Kasumi-1 (cell line): Measurements from ENCODE around the gene CCDC198.
A peak's percentile ranks its signal among the peaks of the same experiment; 100 is the strongest.

Source experiments
- DNase-seq, 2 experiments: peaks; one replicate each; lab custom pipeline; 2025; lab: John Stamatoyannopoulos, UW

CCDC198 gene, protein sequence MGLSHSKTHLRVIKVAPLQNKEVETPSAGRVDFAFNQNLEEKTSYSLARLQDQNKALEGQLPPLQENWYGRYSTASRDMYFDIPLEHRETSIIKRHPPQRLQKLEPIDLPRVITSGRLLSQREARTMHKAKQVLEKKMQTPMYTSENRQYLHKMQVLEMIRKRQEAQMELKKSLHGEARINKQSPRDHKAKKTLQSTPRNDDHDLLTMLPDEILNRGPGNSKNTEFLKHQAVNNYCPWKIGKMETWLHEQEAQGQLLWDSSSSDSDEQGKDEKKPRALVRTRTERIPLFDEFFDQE

DNA sequence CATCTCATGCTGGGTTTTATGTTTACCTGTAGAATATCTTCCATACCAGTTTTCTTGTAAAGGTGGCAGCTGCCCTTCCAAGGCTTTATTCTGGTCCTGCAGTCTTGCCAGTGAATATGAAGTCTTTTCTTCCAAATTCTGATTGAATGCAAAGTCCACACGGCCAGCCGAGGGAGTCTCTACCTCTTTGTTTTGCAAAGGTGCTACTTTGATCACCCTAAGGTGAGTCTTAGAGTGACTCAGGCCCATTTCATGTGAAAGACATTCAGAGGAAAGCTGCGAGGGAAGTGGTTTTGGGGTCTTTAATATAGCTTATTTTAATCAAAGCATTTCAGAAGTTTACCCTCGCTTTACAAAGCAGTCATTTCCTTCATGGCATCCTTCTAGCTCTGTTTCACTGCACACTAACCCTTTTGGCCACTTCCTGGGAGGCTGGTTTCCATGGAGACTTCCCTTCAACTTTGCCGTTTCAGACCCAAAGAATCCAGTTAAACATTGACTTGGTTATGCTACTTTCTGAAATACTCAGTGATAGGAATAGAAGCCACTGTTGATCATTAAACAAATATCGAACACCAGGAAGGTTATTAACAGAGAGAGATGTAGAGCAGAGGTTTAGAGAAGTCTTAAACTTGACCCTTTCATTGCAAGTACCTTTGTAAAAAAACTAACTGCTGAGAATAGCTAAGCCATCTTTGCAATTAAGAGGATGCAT lies at the start of gene CCDC198:
Gene CCDC198, minus strand, starts transcription at position 391 of the 715 bp plus-strand sequence. Its CDS starts 142 bp downstream, at position 249.
- DNase-seq = no peak

DNA sequence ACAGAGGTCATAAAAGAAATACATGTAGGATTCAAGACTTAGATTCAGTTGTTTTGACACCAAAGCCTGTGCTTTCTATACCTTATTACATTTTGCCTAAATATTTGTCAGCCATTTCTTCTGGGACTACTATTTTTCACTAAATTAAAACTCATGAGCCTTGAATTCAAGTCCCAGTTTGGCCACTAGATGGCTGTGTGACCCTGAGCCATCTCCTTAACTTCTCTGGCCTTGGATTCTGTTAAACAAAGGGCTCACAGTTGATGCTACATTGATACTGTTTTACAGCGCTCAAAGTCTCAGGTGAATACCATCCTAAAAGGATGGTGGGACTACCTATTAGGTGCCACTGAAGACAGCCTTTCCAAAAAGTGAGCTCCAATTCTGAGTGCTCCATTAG lies 39.6 kb upstream of the CCDC198 start:
- DNase-seq = peak; percentile 13 to 30

DNA sequence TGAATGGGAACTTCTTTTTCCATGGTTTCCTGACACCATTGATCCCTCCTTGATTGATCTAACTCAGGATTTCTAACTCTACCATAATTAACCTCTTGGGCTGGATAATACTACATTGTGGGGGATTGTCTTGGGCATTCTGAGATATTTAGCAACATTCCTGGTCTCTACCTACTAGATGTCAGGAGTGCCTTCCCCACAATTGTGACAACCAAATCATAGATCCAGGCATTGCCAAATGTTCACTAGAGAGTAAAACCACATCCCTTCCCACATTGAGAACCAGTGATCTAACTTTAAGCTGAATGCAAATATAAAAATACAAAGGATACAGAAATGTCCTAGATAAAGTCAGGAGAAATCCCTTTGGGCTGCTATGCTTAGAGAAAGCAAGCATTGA lies 36.9 kb upstream of the CCDC198 start:
- no peak for DNase-seq

DNA sequence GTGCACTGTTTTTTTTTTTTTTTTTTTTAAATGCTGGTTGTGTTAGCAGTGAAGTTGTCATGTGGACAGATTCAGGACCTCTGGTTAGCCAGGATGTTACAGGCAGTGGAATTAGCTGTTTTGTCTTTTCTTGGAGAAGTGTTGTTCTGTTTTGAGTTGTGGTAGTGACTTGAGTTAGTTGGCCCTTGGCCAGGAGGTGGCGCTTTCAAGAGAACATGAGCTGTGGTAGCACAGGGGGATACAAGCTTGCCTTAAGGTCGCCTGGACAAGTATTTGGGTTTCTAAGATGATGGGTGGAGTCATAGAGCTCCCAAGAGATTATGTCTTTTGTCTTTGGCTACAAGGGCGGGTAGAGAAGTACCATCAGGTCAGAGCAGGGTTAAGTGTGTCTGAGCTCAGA lies 33.3 kb upstream of the CCDC198 start:
- DNase-seq = no peak

DNA sequence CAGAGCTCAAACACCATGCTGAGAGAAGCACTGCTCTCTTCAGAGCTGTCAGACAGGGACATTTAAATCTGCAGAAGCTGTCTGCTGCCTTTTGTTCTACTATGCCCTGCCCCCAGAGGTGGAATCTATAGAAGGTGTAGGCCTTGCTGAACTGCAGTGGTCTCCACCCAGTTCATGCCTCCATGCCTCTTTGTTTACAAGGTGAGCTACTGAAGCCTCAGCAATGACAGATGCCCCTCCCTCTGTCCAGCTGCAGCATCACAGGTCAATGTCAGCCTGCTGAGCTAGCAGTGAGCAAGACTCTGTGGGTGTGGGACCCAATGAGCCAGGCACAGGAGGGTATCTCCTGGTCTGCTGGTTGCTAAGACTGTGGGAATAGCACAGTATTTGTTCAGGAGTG lies 25.4 kb upstream of the CCDC198 start:
- DNase-seq = no peak

DNA sequence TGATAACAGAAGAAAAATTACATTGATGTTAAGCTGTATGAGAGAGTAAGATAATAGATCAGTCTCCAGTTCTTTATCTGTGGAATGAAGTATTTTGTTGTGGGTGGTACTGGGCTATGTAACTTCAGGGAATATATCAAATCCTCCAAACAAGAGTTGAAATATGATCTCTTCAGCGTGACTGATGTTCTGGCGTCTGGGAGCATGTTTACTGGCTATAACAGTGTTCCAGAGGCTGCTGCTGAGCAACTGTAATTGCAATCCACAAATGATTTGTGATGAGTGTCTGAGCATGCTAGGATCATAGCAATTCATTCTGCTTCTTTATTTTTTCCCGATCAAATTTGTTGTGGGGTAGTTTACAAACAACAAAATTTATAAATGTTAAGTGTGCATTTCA lies 18.6 kb upstream of the CCDC198 start:
- DNase-seq = no peak

DNA sequence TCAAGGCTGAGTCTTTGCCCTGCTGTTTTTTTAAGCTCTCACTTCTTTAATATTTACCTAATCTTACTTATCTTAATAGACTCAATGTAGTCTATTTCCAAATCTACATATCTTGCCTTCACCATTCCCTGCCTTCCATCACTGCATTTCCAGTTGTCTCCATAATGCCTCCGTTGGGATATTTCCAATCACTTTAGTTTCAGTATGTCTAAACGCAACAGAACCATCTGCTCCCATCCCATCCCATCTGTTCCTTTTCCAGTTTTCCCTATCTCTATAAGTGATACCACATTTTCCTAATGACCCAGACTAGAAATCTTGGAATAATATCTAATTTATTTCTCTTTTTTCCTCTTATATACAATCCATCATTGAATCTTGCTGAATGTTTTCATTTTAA lies 15.1 kb upstream of the CCDC198 start:
- no peak for DNase-seq

DNA sequence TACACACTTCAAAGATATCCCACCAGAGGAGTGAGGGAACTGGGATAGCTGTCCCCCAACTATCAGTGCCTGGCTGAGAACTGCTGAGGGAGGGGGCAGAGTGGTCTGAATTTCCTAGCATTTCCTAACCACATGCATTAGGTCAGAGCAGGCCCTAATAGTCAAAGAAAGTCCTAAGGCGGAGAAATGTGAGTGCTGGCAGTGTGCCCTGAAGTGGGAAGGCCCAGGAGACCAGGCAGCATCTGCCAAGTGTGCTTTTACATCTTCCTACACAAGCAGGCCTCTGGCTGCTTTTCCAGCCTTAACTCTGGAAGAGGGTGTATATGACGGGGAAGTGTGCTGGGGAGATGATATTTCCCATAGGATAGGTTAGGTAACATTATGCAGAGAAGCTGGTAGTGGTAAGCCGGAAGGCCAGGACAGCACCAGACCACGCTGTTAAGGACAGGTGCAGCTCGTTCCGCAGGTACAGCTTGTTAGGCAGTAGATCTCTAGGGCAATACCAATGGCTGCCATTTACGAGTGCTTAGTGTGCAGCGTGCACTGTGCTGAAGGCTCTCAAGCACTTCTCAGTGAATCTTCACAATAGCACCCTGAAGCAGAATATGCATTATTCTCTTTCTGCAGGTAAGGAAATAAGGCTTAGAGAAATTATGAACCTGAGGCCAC lies 9.1 kb upstream of the CCDC198 start:
- DNase-seq = no peak

DNA sequence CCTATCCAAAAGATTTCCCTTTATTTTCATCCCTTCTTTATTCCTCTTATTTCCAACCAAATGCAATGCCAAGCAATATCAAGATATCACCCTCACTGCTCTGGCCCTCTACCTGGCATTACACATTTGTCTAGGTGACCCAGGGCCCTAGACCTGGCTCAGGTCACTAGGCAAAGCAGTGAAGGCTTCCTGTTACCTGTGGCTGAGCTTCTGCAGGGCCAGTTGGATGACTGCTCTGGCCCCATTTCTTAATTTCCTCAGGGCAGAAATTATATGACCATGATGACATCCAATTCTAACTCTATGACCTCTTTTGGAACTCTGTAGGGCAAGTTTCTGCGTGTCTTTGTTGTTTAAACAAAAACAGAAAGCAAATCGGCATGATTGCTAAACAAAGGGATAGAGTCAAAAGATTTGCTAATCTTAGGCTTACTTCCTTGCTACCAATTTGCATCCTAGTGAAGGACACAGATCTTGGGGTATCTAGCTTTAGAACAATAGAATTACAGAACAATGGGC lies 7.4 kb upstream of the CCDC198 start:
- DNase-seq = no peak

DNA sequence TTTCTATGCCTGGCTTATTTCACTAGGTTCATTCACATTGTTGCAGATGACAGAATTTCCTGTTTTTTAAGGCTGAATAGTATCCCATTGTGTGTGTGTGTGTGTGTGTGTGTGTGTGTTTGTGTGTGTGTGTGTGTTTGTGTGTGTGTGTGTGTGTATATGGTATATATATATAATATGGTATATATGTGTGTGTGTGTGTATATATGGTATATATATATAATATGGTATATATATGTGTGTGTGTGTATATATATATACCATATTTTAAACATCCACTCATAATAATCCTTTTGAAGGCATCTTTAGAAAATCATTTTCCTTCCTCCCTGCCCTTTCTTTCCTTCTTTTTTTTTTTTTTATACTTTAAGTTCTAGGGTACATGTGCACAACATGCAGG lies 5.0 kb upstream of the CCDC198 start:
- no peak for DNase-seq

DNA sequence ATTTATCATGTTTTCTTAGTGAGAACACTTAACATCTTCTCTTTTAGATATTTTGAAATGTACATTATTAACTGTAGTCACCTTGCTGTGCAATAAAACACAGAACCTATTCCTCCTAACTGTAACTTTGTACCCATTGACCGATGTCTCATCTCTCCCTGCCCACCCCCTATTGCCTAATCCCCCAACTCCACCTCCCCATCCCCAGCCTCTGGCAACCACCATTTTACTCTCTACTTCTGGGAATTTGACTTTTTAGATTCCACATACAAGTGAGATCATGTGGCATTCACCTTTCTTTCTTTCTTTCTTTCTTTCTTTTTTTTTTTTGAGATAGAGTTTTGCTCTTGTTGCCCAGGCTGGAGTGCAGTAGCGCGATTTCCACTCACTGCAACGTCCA lies 4.4 kb upstream of the CCDC198 start:
- no peak for DNase-seq

DNA sequence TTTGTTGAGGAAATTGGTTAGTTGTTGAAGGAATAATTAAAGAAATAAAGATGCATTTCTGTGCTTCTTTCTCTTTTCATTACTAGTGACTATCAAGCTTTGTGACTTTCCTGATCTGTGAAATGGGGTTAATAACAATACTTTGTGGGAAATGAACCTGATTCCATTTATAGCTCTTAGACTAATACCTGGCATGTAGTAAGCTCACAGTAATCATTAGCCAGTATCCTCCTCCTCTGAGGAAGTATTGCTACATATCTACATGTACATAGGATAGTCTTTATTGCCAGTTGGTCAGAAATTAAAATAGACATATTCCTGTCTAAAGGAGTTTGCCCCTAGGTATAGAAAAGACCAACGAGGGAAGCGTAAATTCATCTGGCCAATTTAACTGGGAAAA lies 1.8 kb upstream of the CCDC198 start:
- DNase-seq = no peak

DNA sequence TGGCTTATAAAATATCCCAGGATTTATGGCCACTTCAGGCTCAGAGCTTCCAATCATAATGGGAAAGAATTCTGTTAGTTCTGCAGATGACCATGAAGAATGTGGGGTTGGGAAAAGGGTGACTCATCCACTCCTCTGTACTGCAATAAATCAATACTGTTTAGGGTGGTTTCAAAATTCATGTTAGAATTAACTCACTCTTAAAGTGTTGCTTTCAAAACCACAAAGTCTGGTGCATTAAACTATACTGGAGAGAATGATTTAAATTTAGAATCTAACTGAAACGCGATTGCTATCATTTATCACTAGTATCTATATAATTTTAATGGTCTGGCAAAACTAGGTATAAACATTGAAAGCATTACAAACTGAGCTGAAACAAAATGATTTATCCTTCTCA lies 798 bp downstream of the CCDC198 start:
- DNase-seq = no peak

DNA sequence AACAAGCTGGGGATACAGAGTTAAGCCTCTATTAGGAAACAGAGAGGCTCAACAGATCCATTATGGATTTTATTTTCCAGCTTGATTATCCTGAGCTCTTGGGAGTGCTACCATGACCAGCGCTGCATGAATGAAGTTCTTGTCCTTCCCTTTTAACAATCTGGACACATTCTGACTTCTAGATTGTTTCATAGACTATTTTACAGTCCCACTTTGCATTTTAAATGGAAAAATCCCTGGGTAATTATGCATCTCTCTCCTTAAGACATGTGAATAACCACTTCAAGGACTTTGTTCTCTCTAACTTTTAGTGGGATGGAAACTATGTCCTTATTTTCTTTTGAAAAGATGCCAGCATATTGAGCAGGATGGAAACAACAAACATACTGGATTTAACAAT lies 2.0 kb downstream of the CCDC198 start:
- DNase-seq = no peak

DNA sequence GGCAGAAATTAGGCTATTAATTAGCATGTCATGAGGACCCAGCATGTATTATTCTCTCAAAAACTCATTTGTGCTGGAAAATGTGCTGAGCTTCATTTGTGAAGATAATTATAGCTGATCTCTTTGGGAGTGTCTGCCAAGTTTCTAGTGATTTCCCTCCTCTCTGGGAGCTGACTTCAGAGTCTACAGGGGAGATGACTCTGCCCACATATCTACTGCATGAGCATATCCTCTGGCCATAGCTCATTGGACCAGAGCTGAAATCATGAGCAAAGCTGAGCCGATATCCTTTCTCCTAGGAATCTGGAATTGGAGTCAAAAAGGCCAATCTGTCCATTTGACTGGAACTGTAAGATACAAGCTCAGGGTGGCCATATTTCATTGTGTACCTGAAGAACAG lies 5.9 kb downstream of the CCDC198 start:
- DNase-seq = no peak

DNA sequence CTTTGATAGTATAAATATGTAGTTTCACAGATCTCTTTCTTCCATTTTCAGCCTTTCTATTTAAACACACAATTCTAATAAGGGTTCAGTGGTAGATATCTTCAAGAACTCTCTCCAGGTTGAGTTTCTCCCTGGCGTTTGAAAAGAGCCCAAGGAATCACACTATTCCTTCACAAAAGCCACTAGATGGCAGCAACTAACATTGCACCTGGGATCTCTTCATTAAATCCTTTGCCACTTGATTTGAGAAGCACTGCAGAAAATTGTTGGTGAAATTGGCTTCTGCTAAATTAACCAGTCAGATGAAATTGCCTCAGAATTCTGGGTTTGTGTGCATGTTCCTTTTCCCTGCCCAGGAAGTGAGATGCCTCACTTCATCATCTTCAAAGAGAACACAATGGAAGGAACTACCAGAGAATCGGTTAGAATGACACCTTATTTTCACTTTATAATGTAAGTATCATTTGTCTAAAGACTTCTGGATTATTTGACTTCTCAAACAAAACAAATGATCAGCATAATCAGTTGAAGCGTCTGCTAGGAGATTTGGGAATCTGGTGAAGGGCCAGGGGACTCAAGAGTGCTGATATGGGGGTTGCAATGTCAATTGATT lies 6.8 kb downstream of the CCDC198 start:
- peak; percentile 41 to 61 for DNase-seq

DNA sequence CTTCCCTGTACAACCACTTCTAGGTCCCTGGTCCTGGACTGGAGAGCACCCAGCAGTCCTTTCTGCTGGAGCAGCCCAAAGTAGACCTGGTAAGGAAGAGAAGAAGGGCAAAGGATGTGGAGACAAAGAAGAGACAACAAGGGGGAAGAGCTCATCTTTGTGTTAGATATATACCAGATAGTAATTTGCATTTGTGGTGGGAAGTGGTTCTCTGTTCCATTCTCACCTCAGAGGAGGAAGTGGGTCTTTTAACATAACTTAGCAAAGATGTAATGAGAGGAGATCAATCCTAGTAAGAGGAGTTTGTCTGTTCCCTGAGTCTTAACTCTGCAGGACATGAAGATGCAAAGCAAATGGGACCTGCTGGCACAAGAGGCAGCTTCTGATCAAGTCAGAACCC lies 8.0 kb downstream of the CCDC198 start:
- no peak for DNase-seq

DNA sequence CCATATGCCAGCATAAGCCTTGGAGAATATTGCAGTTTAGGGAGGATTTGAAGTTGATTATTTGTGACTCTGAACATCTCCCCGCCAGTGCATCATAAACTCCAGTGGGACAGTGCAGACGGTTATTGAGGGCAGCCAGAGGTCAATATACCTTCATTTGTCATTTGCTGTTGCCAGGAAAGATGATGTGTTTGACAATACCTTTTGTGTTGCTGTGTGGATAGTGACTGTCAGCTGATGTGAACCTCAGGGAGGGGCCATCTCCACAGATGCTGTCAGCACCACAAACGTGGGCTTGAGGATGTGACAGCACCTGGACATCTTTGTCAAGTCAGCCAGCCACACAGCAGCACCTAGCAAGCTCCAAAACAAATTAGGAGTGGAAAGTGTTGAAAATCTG lies 11.5 kb downstream of the CCDC198 start:
- no peak for DNase-seq

DNA sequence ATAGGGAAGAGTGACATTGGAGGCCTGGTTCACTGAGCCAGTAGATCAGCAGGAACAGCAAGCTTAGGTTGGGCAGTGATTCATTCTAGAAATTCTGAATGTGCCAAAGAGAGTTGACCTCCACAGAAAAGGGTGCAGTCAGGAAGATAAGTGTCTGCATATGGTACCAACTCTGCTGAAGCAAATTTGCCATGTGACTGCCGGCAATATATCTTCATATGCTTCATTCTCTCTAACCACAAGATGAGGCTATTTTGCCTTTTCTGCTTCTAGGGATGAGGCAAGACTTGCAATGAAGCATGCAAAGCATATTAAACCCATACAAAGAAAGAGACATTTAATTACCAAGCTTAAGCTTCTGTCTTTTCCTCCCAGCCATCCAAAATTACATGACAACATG lies 13.6 kb downstream of the CCDC198 start:
- DNase-seq = no peak

DNA sequence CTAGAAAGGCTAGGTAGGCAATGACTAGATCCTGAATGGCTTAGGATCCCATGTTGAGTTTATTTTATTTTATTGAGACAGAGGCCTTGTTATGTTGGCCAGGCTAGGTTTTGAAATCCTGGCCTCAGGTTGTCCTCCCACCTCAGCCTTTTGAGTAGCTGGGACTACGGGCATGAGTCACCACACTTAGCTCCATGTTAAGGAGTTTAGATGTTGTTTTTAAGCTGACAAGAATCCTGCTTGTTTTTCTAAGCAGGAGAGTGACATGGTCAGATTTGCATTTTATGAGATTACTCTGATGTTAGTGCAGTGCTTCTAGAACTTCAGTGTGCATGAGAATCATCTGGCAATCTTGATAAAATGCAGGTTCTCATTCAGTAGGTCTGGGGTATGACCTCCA lies 14.5 kb downstream of the CCDC198 start:
- no peak for DNase-seq

DNA sequence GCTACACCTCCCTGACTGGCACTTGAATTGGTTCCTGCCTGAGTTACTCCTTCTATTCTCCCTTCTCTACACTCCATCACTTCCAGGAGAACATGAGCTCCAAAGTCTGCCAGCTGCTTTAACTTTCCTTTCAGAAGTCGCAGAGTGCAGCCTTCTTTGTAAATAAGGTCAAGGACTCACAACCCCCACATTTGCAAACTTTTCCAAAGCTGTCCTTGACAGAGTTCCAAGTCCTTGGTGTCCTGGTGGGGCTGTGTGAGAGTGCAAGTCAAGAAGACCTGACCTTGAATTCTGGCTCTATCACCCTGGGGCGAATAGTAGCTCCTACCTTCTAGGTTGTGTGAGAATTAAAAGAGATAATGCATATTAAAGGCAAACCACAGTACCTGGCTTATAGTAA lies 15.6 kb downstream of the CCDC198 start:
- no peak for DNase-seq

DNA sequence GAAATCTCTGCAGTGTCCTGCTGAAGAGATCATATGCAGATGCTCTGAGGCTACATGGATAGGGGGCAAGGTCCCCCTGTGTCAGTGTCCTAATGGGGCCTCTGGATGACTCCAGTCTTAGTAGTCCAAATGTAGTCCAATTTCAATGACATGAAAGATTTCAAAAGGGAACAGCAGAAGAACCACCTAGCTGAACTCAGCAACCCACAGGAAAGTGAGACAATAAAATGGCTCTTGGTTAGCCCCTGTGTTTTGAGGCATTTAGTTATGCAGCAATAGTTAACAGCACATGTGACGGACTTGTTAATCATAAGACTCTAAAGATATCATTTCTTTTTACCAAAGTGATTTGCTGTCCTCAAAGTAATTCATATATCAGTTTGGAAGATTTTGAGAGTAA lies 22.7 kb downstream of the CCDC198 start:
- no peak for DNase-seq
